Measurements from ENCODE around the gene TXNL4A. TPM values are rescaled to one million over a fixed set of nuclear protein-coding genes. Genes with fewer than 3 reads are reported as not detected.

Gene TXNL4A
- total RNA-seq, 1 experiment from 2014 or later: 178 TPM

GRCh38 chr18:79937103-79937860 lies 51.1 kb downstream of the TXNL4A start:
- no peak for DNase-seq (ENCODE audit: low read depth, low spot score)
- RAD21 ChIA-PET (ENCODE audit: low non-redundant PET in 1 of 2, low total read pairs in 2 of 2, uncharacterized antibody in 2 of 2, unreplicated experiment in 2 of 2): no interaction called here

More at GRCh38 chr18:79937103-79937860, 51.1 kb downstream of the TXNL4A start:
- Histone ChIP-seq H3K9ac (ENCODE audit: low read length) (no peak overlapping the region), H3K9me2 (ENCODE audit: insufficient read depth) (no peaks in the 10 kb centered on the region), H3K4me3 (replicated peaks in 1 of 2; ENCODE audit: low read depth in 1 of 2, low read length in 2 of 2) (no peak overlapping the region), H3K27ac (ENCODE audit: low read depth, low read length) (no peak overlapping the region), H4K20me1 (ENCODE audit: insufficient read depth) (no peaks in the 10 kb centered on the region), H3K9me3 (ENCODE audit: control insufficient read depth in 1 of 2, insufficient read depth in 1 of 2, low read depth in 1 of 2, low read length in 2 of 2) (peaks cover 7 to 23% of the 10 kb centered on the region in 2 experiments; a peak in 2 of 4 replicates), H2AFZ (ENCODE audit: low read depth, low read length, poor library complexity, severe bottlenecking) (no peak overlapping the region), H3K79me2 (ENCODE audit: insufficient read depth, low read length) (peaks cover 96% of the 10 kb centered on the region), H3K27me3 (ENCODE audit: insufficient read depth, low read length) (no peaks in the 10 kb centered on the region), H3K4me1 (ENCODE audit: control insufficient read depth in 1 of 2, insufficient read depth in 2 of 2, low read length in 2 of 2) (no peaks in the 10 kb centered on the region), H3K36me3 (ENCODE audit: control insufficient read depth in 1 of 2, insufficient read depth in 2 of 2, low read length in 2 of 2) (peaks cover 10 to 46% of the 10 kb centered on the region in 2 experiments; a peak in 3 of 4 replicates), H3K4me2 (ENCODE audit: low read length) (no peak overlapping the region)
- intact Hi-C loops (cut with micrococcal nuclease): no loop called here
- POLR2A ChIA-PET: no interaction called here
- no TSS peak for BruUV-seq (replicated peaks)
- ATAC-seq: no peak
- TF ChIP-seq CTCF (IDR thresholded peaks at IDR 0.05 in 2 of 3, conservative IDR thresholded peaks at IDR 0.05 in 1 of 3; ENCODE audit: borderline replicate concordance in 1 of 3, insufficient read depth in 1 of 3, low read depth in 2 of 3, low read length in 2 of 3) (no peak), REST (IDR thresholded peaks at IDR 0.05; ENCODE audit: low read depth) (no peak), ZFX (IDR thresholded peaks at IDR 0.05) (no peak), CBX3 (IDR thresholded peaks at IDR 0.05; ENCODE audit: low read depth) (no peak), ELF1 (IDR thresholded peaks at IDR 0.05; ENCODE audit: borderline replicate concordance, low read depth) (no peak), TCF7L2 (IDR thresholded peaks at IDR 0.05; ENCODE audit: borderline replicate concordance, extremely low read depth, insufficient read depth, insufficient read length) (no peak), ATF3 (IDR thresholded peaks at IDR 0.05) (no peak), MAX (IDR thresholded peaks at IDR 0.05) (no peak), ZBTB33 (IDR thresholded peaks at IDR 0.05; ENCODE audit: extremely low read depth, insufficient replicate concordance, low read length) (no peak), ZNF274 (IDR thresholded peaks at IDR 0.05; ENCODE audit: low read depth, low read length) (no peak), JUND (IDR thresholded peaks at IDR 0.05) (no peak), SIN3A (IDR thresholded peaks at IDR 0.05; ENCODE audit: low read depth) (no peak), EGR1 (IDR thresholded peaks at IDR 0.05; ENCODE audit: low read depth) (no peak), RAD21 (IDR thresholded peaks at IDR 0.05; ENCODE audit: low read depth) (no peak), POLR2A (IDR thresholded peaks at IDR 0.05; ENCODE audit: borderline replicate concordance, extremely low read depth, insufficient read depth, insufficient read length) (no peak), FOSL1 (IDR thresholded peaks at IDR 0.05; ENCODE audit: low read depth) (no peak), YY1 (IDR thresholded peaks at IDR 0.05; ENCODE audit: extremely low read depth, insufficient replicate concordance, low read depth, low read length) (no peak)
- CTCF ChIA-PET: no interaction called here
